Stimulated activated CD4-positive, alpha-beta T cell treated with anti-CD3 and anti-CD28 coated beads, Interleukin-4, amount 100 ng/mL, for 4 hours (primary cell): ENCODE results near the gene PRAMEF18.
"Not testable (repeated sequence)": the region's sequence is repeated elsewhere in the genome, so short reads cannot be mapped to it uniquely, and the experiment has no call there.

ENCODE experiments used
- DNase-seq, 2 experiments: peaks; one replicate each; pipeline ENCODE4 v3.0.0-alpha.2; 2020

The PRAMEF18 gene, protein sequence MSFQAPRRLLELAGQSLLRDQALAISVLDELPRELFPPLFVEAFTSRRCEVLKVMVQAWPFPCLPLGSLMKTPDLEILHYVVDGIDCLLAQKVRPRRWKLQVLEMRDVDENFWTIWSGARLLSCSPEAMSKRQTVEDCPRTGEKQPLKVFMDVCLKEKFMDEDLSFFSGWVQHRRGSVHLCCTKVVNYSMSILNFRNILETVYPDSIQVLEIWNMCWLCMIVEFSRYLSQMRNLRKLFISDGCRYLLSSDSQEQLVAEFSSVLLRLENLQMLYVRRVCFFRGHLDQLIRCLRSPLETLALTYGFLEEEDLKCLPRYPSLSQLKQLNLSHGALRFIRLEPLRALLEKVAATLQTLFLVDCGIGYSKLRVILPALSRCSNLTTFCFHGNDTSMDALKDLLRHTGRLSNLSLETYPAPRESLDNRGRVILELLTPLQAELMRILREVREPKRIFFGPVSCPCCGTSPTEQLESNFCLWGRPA

DNA sequence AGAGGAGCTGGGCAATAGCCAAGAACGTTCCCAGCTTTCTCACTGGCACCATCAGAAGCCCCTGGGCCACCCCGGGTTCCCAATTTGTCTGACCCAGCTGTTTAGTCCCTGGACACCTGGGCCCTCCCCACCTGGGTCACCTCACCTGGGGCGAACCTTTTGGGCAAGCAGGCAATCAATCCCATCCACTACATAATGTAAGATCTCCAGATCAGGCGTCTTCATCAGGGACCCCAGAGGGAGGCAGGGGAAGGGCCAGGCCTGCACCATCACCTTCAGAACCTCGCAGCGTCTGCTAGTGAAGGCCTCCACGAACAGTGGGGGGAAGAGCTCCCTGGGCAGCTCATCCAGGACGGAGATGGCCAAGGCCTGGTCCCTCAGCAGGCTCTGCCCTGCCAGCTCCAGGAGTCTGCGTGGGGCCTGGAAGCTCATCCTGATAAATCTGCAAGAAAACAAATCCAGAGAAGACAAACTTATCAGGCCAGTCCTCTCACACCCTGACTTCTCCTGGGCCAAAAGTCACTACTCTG, at the start of gene PRAMEF18:
Gene PRAMEF18 (minus strand): TSS at position 480 of the 530 bp plus-strand sequence. CDS start 48 bp downstream, at position 432.
- DNase-seq, result not testable (repeated sequence)

DNA sequence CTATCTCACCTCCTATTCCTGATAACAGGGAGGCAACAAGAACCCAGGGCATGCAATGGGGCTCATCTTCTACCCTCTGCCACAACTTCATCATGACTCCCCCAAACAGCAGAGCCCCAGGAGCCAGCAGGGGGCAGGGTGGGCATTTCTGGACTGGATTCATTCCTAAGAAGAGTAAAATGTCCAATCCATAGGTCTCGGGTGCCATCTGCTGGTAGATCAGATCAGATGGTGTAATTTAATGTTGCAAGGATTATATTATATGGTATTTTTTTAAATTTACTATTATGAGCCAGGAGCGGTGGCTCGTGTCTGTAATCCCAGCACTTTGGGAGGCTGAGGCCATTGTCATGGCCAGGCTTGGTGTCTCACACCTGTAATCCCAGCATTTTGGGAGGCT, 39.2 kb upstream of the PRAMEF18 start:
- DNase-seq, result not testable (repeated sequence)

DNA sequence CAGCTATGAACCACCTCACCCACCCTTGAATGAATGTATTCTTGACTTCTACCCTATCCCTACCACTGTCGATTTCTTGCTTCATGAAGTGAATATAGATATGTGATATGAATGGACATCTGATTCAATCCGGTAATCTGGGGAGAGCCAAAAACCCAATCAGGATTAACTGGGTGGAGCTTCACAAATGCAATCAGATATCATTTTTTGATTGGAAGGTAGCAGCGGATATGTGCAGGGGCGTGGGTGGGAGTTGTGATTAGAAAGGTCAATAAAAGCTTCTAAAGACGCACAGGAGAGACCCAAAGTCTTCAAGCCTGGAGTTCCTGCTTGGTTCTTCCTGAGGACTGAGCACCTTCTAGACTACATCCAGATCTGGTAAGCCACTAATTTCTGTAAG, 27.9 kb upstream of the PRAMEF18 start, which contains the start of gene PRAMEF5:
Gene PRAMEF5 (plus strand): TSS at position 301 of the 400 bp plus-strand sequence. CDS start 5,071 bp downstream, outside the sequence.
- DNase-seq, result not testable (repeated sequence)

DNA sequence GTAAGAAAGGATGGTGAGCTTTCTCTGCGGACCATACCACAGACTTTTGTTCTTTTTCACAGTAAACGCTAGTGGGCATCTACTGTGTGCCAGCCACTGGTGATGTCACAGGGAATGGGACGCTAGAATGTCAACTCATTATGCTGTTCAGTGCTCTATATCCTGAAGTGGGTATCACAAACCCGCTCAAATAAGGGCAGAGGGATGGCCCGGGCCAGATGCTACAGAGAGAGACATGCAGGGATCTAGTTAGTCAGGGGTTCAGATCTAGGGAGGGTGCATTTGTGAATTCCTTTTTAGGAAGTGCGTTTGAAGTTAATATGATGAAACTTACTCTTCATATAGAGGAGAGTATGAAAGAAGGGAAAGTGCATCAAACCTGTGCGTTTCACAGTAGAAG, 21.2 kb upstream of the PRAMEF18 start:
- not testable (repeated sequence) for DNase-seq

DNA sequence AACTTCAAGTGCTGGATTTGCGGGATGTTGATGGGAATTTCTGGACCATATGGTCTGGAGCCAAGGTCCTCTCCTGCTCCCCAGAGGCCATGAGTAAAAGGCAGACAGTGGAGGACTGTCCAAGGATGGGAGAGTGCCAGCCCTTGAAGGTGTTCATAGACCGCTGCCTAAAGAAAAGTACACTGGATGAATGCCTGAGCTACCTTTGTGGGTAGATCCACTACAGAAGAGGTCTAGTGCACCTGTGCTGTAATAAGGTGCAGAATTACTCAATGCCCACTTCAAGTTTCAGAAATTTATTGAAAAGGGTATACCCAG, 20.6 kb upstream of the PRAMEF18 start:
- not testable (repeated sequence) for DNase-seq

DNA sequence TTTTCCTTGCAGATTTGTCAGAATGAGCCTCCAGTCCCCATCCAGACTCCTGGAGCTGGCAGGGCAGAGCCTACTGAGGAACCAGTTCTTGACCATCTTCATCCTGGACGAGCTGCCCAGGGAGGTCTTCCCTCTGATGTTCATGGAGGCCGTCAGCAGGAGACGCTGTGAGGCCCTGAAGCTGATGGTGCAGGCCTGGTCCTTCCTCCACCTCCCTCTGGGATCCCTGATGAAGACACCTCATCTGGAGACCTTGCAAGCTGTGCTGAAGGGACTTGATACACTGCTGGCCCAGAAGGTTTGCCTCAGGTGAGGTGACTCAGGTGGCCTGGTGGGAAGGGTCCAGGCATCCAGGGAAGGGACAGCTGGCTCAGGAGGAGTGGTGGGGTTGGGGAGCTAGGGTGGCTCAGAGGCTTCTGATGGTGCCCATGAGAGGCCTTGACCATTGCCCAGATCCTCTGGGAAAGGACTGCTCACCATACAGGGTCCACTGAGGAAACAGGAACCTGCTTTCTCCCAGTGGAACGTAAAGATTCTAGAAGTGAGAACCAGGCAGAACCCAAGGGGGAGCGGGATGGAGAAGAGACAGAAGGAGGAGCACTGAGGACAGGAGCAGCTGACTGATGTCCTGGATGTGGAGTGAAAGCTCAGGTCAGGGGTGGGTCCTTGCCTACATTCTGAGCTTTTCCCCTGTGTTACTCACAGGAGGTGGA, 20.0 kb upstream of the PRAMEF18 start:
- not testable (repeated sequence) for DNase-seq

DNA sequence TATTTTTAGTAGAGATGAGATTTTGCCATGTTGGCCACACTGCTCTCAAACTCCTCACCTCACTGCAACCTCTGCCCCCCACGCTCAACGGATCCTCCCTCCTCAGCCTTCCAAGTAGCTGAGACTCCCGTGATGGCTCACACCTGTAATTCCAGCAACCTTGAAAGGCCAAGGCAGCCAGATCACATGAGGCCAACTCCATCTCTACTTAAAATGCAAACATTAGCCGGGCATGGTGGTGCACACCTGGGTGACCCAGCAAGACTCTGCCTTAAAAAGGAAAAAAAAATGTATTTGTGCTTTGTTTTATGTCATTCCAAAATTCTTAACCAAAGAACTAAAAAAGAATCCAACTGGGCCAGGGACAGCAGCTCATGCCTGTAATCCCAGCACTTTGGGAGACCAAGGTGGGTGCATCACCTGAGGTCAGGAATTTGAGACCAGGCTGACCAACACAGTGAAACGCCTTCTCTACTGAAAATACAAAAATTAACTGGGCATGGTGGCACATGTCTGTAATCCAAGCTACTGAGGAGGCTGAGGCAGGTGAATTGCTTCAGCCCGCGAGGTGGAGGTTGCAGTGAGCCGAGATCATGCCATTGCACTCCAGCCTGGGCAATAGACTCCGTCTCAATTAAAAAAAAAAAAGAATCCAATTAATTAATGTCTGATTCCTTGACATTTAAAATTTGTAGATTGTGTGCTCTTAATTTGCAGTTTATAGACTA, 17.7 kb upstream of the PRAMEF18 start:
- DNase-seq, result not testable (repeated sequence)

DNA sequence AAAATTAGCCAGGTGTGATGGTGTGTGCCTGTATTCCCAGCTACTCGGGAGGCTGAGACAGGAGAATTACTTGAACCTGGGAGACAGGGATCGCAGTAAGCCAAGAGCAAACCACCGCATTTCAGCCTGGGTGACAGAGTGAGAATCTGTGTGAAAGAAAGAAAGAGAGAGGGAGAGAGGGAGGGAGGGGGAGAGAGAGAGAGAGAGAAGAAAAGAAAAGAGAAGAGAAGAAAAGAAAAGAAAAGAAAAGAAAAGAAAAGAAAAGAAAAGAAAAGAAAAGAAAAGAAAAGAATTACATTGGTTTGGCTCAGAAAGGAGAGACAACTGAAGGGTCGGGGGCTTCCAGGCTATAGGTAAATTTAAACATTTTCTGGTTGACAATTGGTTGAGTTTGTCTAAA, 13.7 kb upstream of the PRAMEF18 start:
- DNase-seq, result not testable (repeated sequence)

DNA sequence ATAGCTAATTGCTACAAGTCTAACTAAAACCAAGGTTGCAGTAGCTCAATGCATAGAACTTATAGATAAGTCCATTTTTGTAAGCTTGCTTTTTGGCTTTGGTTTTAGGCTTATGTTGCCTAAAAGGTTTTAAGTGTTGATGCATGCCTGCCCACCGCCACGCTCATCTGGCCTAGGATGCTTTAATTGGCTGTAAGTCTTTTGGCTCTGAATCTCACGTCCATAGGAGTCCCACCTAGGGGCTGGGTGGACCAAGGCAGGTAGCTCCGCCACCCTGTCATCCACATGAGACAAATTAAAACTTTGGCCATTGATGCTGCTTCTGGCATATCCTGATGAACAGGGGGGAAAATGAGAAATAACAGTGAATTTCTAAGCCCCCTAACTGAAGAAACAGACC, 11.6 kb upstream of the PRAMEF18 start:
- DNase-seq, result not testable (repeated sequence)

DNA sequence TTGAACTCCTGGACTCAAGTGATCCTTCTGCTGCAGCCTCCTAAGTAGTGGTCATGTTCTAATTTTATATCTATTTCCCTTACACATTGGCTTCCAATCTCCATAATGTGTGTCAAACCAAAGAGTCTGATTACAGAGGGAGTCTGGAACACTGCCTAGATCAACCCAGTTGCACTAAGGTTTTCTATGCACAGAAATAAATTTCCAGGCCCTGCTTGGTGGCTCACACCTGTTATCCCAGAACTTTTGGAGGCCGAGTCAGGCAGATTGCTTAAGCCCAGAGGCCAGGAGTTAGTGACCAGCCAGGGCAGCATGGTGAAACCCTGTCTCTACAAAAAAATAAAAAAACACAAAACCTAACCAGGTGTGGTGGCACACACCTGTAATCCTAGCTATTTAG, 8.1 kb upstream of the PRAMEF18 start:
- DNase-seq, result not testable (repeated sequence)

DNA sequence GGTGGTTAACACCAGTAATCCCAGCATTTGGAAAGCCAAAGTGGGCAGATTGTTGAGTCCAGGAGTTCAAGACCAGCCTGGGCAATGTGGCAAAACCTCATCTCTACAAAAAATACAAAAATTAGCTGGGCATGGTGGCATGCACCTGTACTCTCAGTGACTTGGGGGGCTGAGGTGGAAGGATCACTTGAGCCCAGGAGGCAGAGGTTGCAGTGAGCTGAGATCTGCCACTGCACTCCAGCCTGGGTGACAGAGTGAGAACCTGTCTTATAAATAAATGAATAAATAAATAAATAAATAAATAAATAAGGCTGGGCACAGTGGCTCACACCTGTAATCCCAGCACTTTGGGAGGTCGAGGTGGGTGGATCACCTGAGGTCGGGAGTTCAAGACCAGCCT, 6.1 kb upstream of the PRAMEF18 start:
- not testable (repeated sequence) for DNase-seq

DNA sequence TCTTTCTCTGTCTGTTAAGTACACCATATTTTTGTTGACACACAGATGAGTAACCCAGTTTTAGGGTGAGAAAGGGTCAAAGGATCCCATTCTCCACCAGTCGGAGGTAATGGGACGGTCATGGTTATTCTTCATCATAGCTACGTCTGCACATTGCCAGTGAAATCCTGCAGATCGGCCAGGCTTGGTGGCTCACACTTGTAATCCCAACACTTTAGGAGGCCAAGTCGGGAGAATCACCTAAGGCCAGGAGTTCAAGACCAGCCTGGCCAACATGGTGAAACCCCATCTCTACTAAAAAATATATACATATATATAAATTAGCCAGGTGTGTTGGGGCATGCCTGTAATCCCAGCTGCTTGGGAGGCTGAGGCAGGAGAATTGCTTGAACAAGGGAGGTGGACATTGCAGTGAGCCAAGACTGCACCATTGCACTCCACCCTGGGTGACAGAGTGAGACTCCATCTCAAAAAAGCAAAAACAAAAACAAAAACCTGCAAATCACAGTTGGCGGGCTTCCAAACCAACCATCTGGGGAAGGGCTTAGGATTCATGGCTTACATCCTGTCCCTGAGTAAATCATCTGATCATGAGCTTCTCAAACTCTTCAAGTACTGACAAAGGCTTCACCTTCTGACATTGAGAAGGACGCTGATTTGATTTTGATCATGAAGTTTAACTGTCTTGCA, 5.3 kb upstream of the PRAMEF18 start:
- DNase-seq, result not testable (repeated sequence)

DNA sequence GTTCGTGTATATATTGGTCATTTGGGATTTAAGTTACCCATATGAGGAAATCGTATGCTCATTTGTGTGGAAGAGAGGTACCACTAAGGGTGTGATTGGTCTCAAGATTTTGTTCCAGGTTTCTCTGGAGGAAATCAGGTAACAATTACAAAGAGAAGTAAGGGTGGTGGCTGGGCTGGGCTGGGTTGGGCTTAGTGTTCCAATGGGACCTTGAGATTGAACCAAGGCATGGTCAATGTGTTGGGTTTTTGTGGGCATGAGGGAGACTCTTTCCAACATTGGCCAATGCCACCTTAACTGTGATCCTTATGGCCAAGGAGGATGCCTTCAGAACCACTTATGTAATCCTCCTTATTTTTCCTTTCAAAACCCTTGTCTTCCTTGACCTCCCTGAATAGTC, 4.6 kb upstream of the PRAMEF18 start:
- not testable (repeated sequence) for DNase-seq

DNA sequence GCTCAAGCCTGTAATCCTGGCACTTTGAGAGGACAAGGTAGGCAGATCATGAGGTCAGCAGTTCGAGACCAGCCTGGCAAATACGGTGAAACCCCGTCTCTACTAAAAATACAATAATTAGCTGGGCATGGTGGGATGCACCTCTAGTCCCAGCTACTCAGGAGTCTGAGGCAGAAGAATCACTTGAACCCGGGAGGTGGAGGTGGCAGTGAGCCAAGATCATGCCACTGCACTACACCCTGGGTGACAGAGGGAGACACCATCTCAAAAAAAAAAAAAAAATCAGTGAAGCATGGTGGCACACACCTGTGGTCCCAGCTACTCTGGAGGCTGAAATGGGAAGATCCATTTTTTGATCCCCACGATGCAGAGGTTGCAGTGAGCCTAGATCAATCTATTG, 4.1 kb upstream of the PRAMEF18 start:
- not testable (repeated sequence) for DNase-seq

DNA sequence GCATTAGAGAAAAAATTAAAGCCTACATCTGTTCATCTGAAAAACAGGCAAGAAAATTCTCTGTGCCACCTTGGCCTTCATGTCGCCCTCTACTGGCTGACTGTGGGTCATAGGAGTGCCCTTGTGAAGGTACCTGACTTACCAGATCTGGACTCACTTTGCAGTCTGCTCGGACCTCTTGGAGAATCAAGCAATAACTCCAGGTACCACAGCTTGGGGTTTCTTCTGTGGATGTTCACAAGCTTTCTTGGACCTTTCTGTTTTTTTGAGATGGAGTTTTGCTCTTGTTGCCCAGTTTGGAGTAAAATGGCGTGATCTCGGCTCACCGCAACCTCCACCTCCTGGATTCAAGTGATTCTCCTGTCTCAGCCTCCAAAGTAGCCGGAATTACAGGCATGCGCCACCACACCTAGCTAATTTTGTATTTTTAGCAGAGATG, 2.4 kb upstream of the PRAMEF18 start:
- peak; percentile 10 to 37 for DNase-seq

DNA sequence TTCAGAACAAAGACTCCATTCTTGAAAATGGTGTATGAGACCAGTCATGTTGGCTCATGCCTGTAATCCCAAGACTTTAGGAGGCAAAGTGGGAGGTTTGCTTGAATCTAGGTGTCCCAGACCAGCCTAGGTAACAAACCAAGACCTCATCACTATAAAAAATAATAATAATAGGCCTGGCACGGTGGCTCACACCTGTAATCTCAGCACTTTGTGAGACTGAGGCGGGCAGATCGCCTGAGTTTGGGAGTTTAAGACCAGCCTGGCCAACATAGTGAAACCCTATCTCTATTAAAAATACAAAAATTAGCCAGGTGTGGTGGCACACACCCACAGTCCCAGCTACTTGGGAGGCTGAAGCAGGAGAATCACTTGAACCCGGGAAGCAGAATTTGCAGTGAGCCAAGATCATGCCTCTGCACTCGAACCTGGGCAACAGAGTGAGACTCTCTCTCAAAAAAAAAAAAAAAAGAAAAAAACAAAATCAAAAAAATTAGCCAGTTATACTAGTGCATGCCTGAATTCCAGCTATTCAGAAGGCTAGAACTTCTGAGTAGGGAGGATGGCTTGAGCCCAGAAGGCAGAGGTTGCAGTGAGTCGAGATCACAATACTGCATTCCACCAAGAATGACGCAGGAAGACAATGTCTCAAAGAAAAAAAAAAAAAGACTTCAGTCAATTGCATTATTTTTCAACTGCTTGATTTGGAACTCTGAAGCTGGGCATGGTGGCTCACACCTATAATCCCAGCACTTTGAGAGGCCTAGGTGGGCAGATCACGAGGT, 1.5 kb upstream of the PRAMEF18 start:
- not testable (repeated sequence) for DNase-seq

DNA sequence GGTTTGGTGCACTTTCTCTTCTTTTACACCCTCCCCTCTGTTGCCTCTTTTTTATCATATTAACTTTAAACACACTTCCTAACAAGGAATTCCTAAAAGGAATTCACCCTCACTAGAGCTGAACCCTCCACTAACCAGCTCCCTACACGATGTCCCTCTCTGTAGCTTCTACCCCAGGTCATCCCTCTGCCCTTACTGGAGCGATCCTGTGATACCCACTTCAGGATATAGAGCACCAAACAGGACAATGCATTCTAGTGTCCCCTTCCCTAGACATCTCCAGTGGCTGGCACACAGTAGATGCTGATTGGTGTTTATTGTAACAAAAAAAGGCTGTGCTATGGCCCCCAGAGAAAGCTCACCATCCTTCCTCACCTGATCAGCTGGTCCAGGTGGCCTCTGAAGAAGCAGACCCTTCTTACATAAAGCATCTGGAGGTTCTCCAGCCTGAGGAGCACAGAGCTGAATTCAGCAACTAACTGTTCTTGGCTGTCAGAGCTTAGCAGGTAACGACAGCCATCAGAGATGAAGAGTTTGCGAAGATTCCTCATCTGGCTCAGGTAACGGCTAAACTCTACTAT, 1.4 kb downstream of the PRAMEF18 start:
- no peak for DNase-seq

DNA sequence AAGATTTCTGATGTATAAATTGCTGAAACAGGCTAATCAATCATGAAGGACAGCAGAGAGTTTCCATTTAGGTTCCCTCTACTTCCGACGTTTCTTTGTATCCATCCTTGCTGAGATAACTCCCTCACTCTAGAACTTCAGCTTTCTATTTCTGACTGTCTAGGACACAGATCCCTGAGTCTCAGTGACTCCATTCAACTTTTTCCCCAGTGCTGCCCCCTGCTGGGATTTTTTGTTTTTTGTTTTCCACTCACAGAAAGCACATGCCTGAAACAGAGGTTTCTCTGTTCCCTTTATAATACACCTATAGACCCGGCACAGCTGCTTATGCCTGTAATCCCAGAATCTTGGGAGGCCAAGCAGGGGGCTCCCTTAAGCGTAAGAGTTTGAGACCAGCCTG, 3.2 kb downstream of the PRAMEF18 start:
- DNase-seq, result not testable (repeated sequence)

DNA sequence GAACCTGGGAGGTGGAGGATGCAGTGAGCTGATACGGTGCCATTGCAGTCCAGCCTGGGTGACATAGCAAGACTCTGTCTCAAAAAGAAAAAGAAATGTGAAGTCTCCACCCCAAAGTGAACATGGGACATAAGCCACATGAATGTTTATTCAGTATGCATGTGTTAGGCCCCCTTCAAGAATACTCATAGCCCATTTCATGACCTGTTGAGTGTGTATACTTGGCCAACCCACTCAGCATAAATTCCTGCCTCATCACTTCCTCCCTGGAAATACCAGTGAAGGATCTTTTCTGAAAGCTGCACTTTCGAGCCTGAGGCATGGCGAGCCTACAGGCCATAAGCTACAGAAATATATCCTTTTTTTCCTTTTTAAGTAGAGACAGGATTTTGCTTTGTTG, 6.8 kb downstream of the PRAMEF18 start:
- not testable (repeated sequence) for DNase-seq

DNA sequence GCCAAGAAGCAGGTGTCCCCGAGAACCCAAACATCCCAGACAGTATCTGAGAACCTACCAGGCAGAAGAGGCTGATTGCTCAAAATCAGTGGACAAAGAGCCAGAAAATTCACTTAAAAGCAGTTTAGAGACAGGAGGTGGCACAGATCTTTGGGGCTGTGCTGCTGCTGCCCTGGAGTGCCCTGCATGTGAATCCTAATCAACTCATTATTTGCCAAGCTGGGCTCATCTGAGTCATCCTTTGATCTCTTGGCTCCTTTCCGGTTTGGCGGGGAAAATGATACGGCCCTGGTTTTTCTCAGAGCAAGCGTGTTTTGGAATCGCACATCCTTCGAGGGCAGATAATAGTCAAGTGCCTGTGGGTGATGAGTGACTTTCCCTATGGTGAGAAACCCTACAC, 9.3 kb downstream of the PRAMEF18 start:
- not testable (repeated sequence) for DNase-seq

DNA sequence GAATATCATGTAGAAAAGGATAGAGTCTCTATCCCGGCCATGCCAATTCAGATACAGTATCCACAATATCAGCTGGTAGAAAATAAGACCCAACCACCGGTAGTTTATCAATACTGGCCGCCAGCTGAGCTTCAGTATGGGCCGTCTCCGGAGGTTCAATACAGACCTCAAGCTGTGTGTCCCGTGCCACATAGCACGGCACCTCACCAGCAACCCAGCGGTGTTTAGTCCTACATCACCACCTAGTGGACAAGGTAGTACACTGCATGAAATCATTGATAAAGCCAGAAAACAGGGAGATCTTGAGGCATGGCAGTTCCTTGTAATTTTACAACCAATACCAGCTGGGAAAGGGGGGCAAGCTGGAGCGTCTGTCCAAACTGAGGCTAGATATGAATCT, 17.2 kb downstream of the PRAMEF18 start:
- not testable (repeated sequence) for DNase-seq
